MCF 10A (cell line): ENCODE measurements around the gene JAM2. TPM values are rescaled to one million over a fixed set of nuclear protein-coding genes. Genes with fewer than 3 reads are reported as not detected.

Experiments used
- BruUV-seq: library from RNA; stranded (reverse); fragments of 400-500 nt; replicated peaks from 2 replicates; lab custom pipeline; 2021; lab: Mats Ljungman, UMichigan
- CTCF ChIA-PET: fragments of 300-600 bp; sonication (Branson Sonifier 250); formaldehyde crosslinking; extraction: SDS; loops from one replicate; lab custom pipeline; 2021; ENCODE audit warnings: antibody characterized with exemption, inconsistent platforms; lab: Yijun Ruan, JAX
- POLR2A ChIA-PET: fragments of 300-600, 350-650 bp; sonication (Branson Sonifier 250); formaldehyde crosslinking; extraction: SDS; loops from one replicate; lab custom pipeline; 2020; ENCODE audit warnings: antibody characterized with exemption, inconsistent platforms; lab: Yijun Ruan, JAX
- DNase-seq: peaks from one replicate; pipeline ENCODE4 v3.0.0-alpha.2; 2018; ENCODE audit not compliant: unreplicated experiment
- H3K27ac Mint-ChIP-seq: one replicate; pipeline ENCODE4 v1.8.0; 2022; ENCODE audit warnings: mild to moderate bottlenecking, low read depth, mixed read lengths; ENCODE audit not compliant: unreplicated experiment
- H3K27me3 Mint-ChIP-seq: one replicate; pipeline ENCODE4 v1.8.0; 2022; ENCODE audit warnings: mixed read lengths; ENCODE audit not compliant: insufficient read depth, unreplicated experiment
- H3K36me3 Mint-ChIP-seq: one replicate; pipeline ENCODE4 v1.8.0; 2022; ENCODE audit warnings: mild to moderate bottlenecking, moderate library complexity, mixed read lengths; ENCODE audit not compliant: insufficient read depth, unreplicated experiment
- H3K4me1 Mint-ChIP-seq: one replicate; pipeline ENCODE4 v1.8.0; 2022; ENCODE audit warnings: mixed read lengths; ENCODE audit not compliant: insufficient read depth, unreplicated experiment
- H3K4me3 Mint-ChIP-seq: one replicate; pipeline ENCODE4 v1.8.0; 2022; ENCODE audit warnings: mild to moderate bottlenecking, moderate library complexity, mixed read lengths; ENCODE audit not compliant: unreplicated experiment
- H3K9me3 Mint-ChIP-seq: one replicate; pipeline ENCODE4 v1.8.0; 2022; ENCODE audit warnings: mixed read lengths; ENCODE audit not compliant: unreplicated experiment
- CTCF ChIP-seq: fragments of 200-600 bp; IDR thresholded peaks from one replicate; pipeline ENCODE4 v1.8.0; 2022; ENCODE audit warnings: antibody characterized with exemption, mild to moderate bottlenecking; ENCODE audit not compliant: unreplicated experiment
- intact Hi-C: fragments of 100-400 bp; cut with micrococcal nuclease; formaldehyde crosslinking; loops from 2 replicates; pipeline ENCODE4 v1.14.1; 2022
- total RNA-seq: library from RNA; stranded (reverse); gene quantifications from 2 replicates; pipeline ENCODE4 v1.2.3, GENCODE V29; 2022

The JAM2 gene
- total RNA-seq, 1 experiment from 2014 or later = 0.07 TPM

- Mint-ChIP-seq H3K4me1 (peaks cover 12% of the 10 kb centered on the region), H3K36me3 (peaks cover 61% of the 10 kb centered on the region), H3K9me3 (no peaks in the 10 kb centered on the region), H3K27ac (no peak overlapping the region), H3K4me3 (no peak overlapping the region), H3K27me3 (no peaks in the 10 kb centered on the region)
- no peak for TF ChIP-seq CTCF
- no TSS peak for BruUV-seq
- intact Hi-C loops = no loop called here
- POLR2A ChIA-PET = interaction anchor here (0.9 to 1.7 kb wide), 2 partner anchors 10 to 26 kb away, joined by 4 to 6 read pairs; partner anchors contain the start of genes ATP5PF and GABPA
- CTCF ChIA-PET = no interaction called here
- DNase-seq = no peak
Observed at GRCh38 chr21:25760677-25761076, 121.6 kb downstream of the JAM2 start.

GRCh38 chr21:25764065-25764464 is 125.0 kb downstream of the JAM2 start:
- ChIA-PET CTCF (interaction anchor here (0.7 to 1.1 kb wide), 2 partner anchors 117 to 296 kb away, joined by 3 read pairs; no protein-coding TSS in a partner anchor), POLR2A (interaction anchor here (0.7 kb wide), 1 partner anchor 16 kb away, joined by 3 read pairs; no protein-coding TSS in a partner anchor)
- Mint-ChIP-seq H3K9me3 (no peaks in the 10 kb centered on the region), H3K4me3 (no peak overlapping the region), H3K36me3 (peaks cover 62% of the 10 kb centered on the region), H3K27me3 (no peaks in the 10 kb centered on the region), H3K4me1 (peaks cover 7% of the 10 kb centered on the region), H3K27ac (no peak overlapping the region)
- no peak for TF ChIP-seq CTCF
- BruUV-seq = no TSS peak
- no peak for DNase-seq
- intact Hi-C loops = no loop called here

Other genes with a start within 250 kb of the JAM2 start
- gene MRPL39, start 31.8 kb upstream of the JAM2 start, total RNA-seq = 29.2 and 37.1 TPM in 2 replicates
- 136 and 143 TPM in 2 replicates for gene ATP5PF, start 95.6 kb downstream of the JAM2 start, total RNA-seq
- 16.2 and 16.3 TPM in 2 replicates for gene GABPA, start 95.7 kb downstream of the JAM2 start, total RNA-seq